Measurements from ENCODE around the gene NATD1.
"Not testable (repeated sequence)": the region's sequence is repeated elsewhere in the genome, so short reads cannot be mapped to it uniquely, and the experiment has no call there.

Gene NATD1

GRCh38 chr17:21246698-21247097, 6.5 kb downstream of the NATD1 start:
- DNase-seq (ENCODE audit: low spot score): no peak

GRCh38 chr17:21245639-21246084, 7.5 kb downstream of the NATD1 start:
- DNase-seq (ENCODE audit: low spot score): no peak

GRCh38 chr17:21243516-21244303, 9.5 kb downstream of the NATD1 start:
- DNase-seq (ENCODE audit: low spot score): no peak

- no peak for DNase-seq (ENCODE audit: low spot score)
Observed at GRCh38 chr17:21242780-21243515, 10.3 kb downstream of the NATD1 start.

GRCh38 chr17:21242026-21242697, 11.0 kb downstream of the NATD1 start:
- DNase-seq (ENCODE audit: low spot score): peak; percentile 69

- no peak for DNase-seq (ENCODE audit: low spot score)
Observed at GRCh38 chr17:21241564-21241963, 11.6 kb downstream of the NATD1 start.

- no peak for DNase-seq (ENCODE audit: low spot score)
Observed at GRCh38 chr17:21240369-21241055, 12.7 kb downstream of the NATD1 start.

GRCh38 chr17:21239680-21240368, 13.4 kb downstream of the NATD1 start:
- DNase-seq (ENCODE audit: low spot score): peak; percentile 72

GRCh38 chr17:21235921-21236320, 17.3 kb downstream of the NATD1 start:
- no peak for DNase-seq (ENCODE audit: low spot score)

- DNase-seq (ENCODE audit: low spot score): no peak
Observed at GRCh38 chr17:21233581-21234347, 19.4 kb downstream of the NATD1 start.

GRCh38 chr17:21232033-21232749, 21.0 kb downstream of the NATD1 start:
- DNase-seq (ENCODE audit: low spot score): no peak

- no peak for DNase-seq (ENCODE audit: low spot score)
Observed at GRCh38 chr17:21231533-21231932, 21.7 kb downstream of the NATD1 start.

- DNase-seq (ENCODE audit: low spot score): no peak
Observed at GRCh38 chr17:21228845-21229244, 24.4 kb downstream of the NATD1 start.

- DNase-seq (ENCODE audit: low spot score): no peak
Observed at GRCh38 chr17:21228111-21228510, 25.1 kb downstream of the NATD1 start.

- DNase-seq (ENCODE audit: low spot score): not testable (repeated sequence)
Observed at GRCh38 chr17:21227277-21227676, 25.9 kb downstream of the NATD1 start.

- no peak for DNase-seq (ENCODE audit: low spot score)
Observed at GRCh38 chr17:21223086-21223485, 30.1 kb downstream of the NATD1 start.

GRCh38 chr17:21218831-21219380, 34.3 kb downstream of the NATD1 start:
- DNase-seq (ENCODE audit: low spot score): no peak

GRCh38 chr17:21218101-21218500, 35.1 kb downstream of the NATD1 start:
- no peak for DNase-seq (ENCODE audit: low spot score)

GRCh38 chr17:21217346-21217745, 35.9 kb downstream of the NATD1 start:
- DNase-seq (ENCODE audit: low spot score): no peak

GRCh38 chr17:21215935-21216334, 37.3 kb downstream of the NATD1 start:
- DNase-seq (ENCODE audit: low spot score): no peak

Measured in GM03348 (cell line).